ENCODE measurements around the gene ZNF280D.
"Not testable (repeated sequence)": the region's sequence is repeated elsewhere in the genome, so short reads cannot be mapped to it uniquely, and the experiment has no call there.

The ZNF280D gene

DNA sequence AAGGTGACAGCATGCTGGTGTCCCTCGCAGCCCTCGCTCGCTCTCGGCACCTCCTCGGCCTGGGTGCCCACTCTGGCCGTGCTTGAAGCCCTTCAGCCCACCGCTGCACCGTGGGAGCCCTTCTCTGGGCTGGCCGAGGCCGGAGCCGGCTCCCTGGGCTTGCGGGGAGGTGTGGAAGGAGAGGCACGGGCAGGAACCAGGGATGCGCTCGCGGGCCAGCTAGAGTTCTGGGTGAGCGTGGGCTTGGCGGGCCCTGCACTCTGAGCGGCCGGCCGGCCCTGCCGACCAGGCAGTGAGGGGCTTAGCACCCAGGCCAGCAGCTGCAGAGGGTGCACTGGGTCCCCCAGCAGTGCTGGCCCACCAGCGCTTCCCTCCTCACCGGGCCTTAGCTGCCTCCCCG lies 46.1 kb upstream of the ZNF280D start:
- not testable (repeated sequence) for H3K27ac ChIP-seq (replicated peaks; ENCODE audit: low read length); H3K9ac ChIP-seq (ENCODE audit: low read depth, low read length, poor library complexity); H3K23ac ChIP-seq (ENCODE audit: low read depth, low read length, poor library complexity); H3K4ac ChIP-seq (ENCODE audit: low read length); H2BK15ac ChIP-seq (ENCODE audit: low read length); H3K4me2 ChIP-seq (ENCODE audit: insufficient read depth, low read length, poor library complexity, severe bottlenecking); H3K9me3 ChIP-seq (replicated peaks in 1 of 2; ENCODE audit: control insufficient read depth in 2 of 2, insufficient read depth in 1 of 2, low read depth in 1 of 2, low read length in 2 of 2); H2BK12ac ChIP-seq (ENCODE audit: low read length); DNase-seq (ENCODE audit: low spot score); H2AFZ ChIP-seq (ENCODE audit: low read length); H3K14ac ChIP-seq (ENCODE audit: low read length); H4K91ac ChIP-seq (ENCODE audit: low read depth, low read length, poor library complexity); H3K4me1 ChIP-seq (ENCODE audit: control insufficient read depth in 2 of 2, insufficient read depth in 1 of 2, low read depth in 1 of 2, low read length in 2 of 2); H2BK5ac ChIP-seq (ENCODE audit: low read length); H3K4me3 ChIP-seq (ENCODE audit: low read length in 2 of 2); H2AK5ac ChIP-seq (ENCODE audit: low read depth, low read length); H3K27me3 ChIP-seq (ENCODE audit: control insufficient read depth in 3 of 3, insufficient read depth in 3 of 3, low read depth in 1 of 3, low read length in 3 of 3); H3K36me3 ChIP-seq (replicated peaks in 1 of 2; ENCODE audit: control insufficient read depth in 2 of 2, insufficient read depth in 2 of 2, low read length in 2 of 2); H2BK120ac ChIP-seq (ENCODE audit: low read depth, low read length); H3K18ac ChIP-seq (ENCODE audit: low read length); H4K8ac ChIP-seq (ENCODE audit: low read depth, low read length); H3K79me1 ChIP-seq (ENCODE audit: low read depth, low read length)
- WGBS, 2 donors (ENCODE audit: extremely low coverage in 2 of 2, insufficient read length in 2 of 2, insufficient replicate concordance in 1 of 2) = no CpG with 5 or more reads among the region's 25 CpGs

DNA sequence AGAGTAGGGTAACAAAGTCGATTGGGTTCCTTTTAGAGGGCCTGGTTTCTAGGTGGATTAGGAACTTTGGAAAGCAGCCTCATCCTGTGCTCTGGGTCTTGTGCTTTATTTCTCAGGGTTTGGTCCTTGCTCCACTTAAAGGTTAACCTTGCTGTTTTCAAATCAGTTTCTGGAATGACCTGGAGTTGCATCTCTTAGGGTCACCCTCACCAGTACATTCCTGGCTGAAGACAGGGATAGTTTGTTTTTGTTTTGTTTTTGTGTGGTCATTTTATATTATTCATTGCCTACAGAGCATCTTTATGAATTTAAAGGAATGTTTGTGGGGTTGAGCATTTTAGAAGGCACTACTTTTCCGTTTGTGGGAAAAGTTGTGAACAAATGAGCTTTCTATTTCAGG lies 45.5 kb upstream of the ZNF280D start:
- no peak for DNase-seq (ENCODE audit: low spot score)
- no peaks in the 10 kb centered on the region for H3K36me3 ChIP-seq (replicated peaks in 1 of 2; ENCODE audit: control insufficient read depth in 2 of 2, insufficient read depth in 2 of 2, low read length in 2 of 2)
- H2BK12ac ChIP-seq (ENCODE audit: low read length) = no peak overlapping the region
- no peak overlapping the region for H4K91ac ChIP-seq (ENCODE audit: low read depth, low read length, poor library complexity)
- WGBS, 2 donors (ENCODE audit: extremely low coverage in 2 of 2, insufficient read length in 2 of 2, insufficient replicate concordance in 1 of 2) = no CpG with 5 or more reads among the region's 2 CpGs
- H3K79me1 ChIP-seq (ENCODE audit: low read depth, low read length) = no peaks in the 10 kb centered on the region
- no peaks in the 10 kb centered on the region for H3K27me3 ChIP-seq (ENCODE audit: control insufficient read depth in 3 of 3, insufficient read depth in 3 of 3, low read depth in 1 of 3, low read length in 3 of 3)
- H2AK5ac ChIP-seq (ENCODE audit: low read depth, low read length) = no peak overlapping the region
- no peak overlapping the region for H3K4me2 ChIP-seq (ENCODE audit: insufficient read depth, low read length, poor library complexity, severe bottlenecking)
- no peak overlapping the region for H4K8ac ChIP-seq (ENCODE audit: low read depth, low read length)
- no peak overlapping the region for H3K4me3 ChIP-seq (ENCODE audit: low read length in 2 of 2)
- no peak overlapping the region for H2BK15ac ChIP-seq (ENCODE audit: low read length)
- H3K27ac ChIP-seq (replicated peaks; ENCODE audit: low read length) = no peak overlapping the region
- H2BK120ac ChIP-seq (ENCODE audit: low read depth, low read length) = no peak overlapping the region
- H3K9me3 ChIP-seq (replicated peaks in 1 of 2; ENCODE audit: control insufficient read depth in 2 of 2, insufficient read depth in 1 of 2, low read depth in 1 of 2, low read length in 2 of 2) = no peaks in the 10 kb centered on the region
- no peak overlapping the region for H3K23ac ChIP-seq (ENCODE audit: low read depth, low read length, poor library complexity)
- H3K4ac ChIP-seq (ENCODE audit: low read length) = no peak overlapping the region
- H2AFZ ChIP-seq (ENCODE audit: low read length) = no peak overlapping the region
- no peak overlapping the region for H3K14ac ChIP-seq (ENCODE audit: low read length)
- no peak overlapping the region for H2BK5ac ChIP-seq (ENCODE audit: low read length)
- H3K4me1 ChIP-seq (ENCODE audit: control insufficient read depth in 2 of 2, insufficient read depth in 1 of 2, low read depth in 1 of 2, low read length in 2 of 2) = no peaks in the 10 kb centered on the region
- H3K9ac ChIP-seq (ENCODE audit: low read depth, low read length, poor library complexity) = no peak overlapping the region
- H3K18ac ChIP-seq (ENCODE audit: low read length) = no peak overlapping the region

DNA sequence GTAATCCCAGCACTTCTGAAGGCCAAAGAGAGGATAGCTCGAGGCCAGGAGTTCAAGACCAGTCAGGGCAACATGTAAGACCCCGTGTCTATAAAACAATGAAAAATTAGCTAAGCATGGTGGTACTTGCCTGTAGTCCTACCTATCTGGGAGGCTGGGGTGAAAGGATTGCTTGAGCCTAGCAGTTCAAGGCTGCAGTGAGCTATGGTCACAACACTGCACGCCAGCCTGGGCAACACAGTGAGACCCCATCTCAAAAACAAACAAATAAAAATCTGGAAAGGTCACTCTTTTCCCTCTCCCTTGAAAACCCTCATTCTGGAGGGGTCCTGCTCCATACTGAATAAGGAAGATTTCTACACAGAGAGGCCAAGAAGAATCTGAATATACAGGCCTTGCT lies 43.5 kb upstream of the ZNF280D start:
- H4K91ac ChIP-seq (ENCODE audit: low read depth, low read length, poor library complexity) = no peak overlapping the region
- no peak overlapping the region for H2AFZ ChIP-seq (ENCODE audit: low read length)
- no peak overlapping the region for H3K4me3 ChIP-seq (ENCODE audit: low read length in 2 of 2)
- no peak overlapping the region for H3K4ac ChIP-seq (ENCODE audit: low read length)
- H3K9me3 ChIP-seq (replicated peaks in 1 of 2; ENCODE audit: control insufficient read depth in 2 of 2, insufficient read depth in 1 of 2, low read depth in 1 of 2, low read length in 2 of 2) = no peaks in the 10 kb centered on the region
- no peak overlapping the region for H3K4me2 ChIP-seq (ENCODE audit: insufficient read depth, low read length, poor library complexity, severe bottlenecking)
- H4K8ac ChIP-seq (ENCODE audit: low read depth, low read length) = no peak overlapping the region
- H3K14ac ChIP-seq (ENCODE audit: low read length) = no peak overlapping the region
- no peak overlapping the region for H3K27ac ChIP-seq (replicated peaks; ENCODE audit: low read length)
- no peak overlapping the region for H2BK120ac ChIP-seq (ENCODE audit: low read depth, low read length)
- H3K4me1 ChIP-seq (ENCODE audit: control insufficient read depth in 2 of 2, insufficient read depth in 1 of 2, low read depth in 1 of 2, low read length in 2 of 2) = no peaks in the 10 kb centered on the region
- no peak overlapping the region for H2BK12ac ChIP-seq (ENCODE audit: low read length)
- H2AK5ac ChIP-seq (ENCODE audit: low read depth, low read length) = no peak overlapping the region
- H3K79me1 ChIP-seq (ENCODE audit: low read depth, low read length) = no peaks in the 10 kb centered on the region
- H3K18ac ChIP-seq (ENCODE audit: low read length) = no peak overlapping the region
- no peak overlapping the region for H3K23ac ChIP-seq (ENCODE audit: low read depth, low read length, poor library complexity)
- DNase-seq (ENCODE audit: low spot score) = no peak
- no CpG with 5 or more reads among the region's 3 CpGs for WGBS, 2 donors (ENCODE audit: extremely low coverage in 2 of 2, insufficient read length in 2 of 2, insufficient replicate concordance in 1 of 2)
- no peak overlapping the region for H3K9ac ChIP-seq (ENCODE audit: low read depth, low read length, poor library complexity)
- H2BK15ac ChIP-seq (ENCODE audit: low read length) = no peak overlapping the region
- H2BK5ac ChIP-seq (ENCODE audit: low read length) = no peak overlapping the region
- no peaks in the 10 kb centered on the region for H3K36me3 ChIP-seq (replicated peaks in 1 of 2; ENCODE audit: control insufficient read depth in 2 of 2, insufficient read depth in 2 of 2, low read length in 2 of 2)
- H3K27me3 ChIP-seq (ENCODE audit: control insufficient read depth in 3 of 3, insufficient read depth in 3 of 3, low read depth in 1 of 3, low read length in 3 of 3) = no peaks in the 10 kb centered on the region

DNA sequence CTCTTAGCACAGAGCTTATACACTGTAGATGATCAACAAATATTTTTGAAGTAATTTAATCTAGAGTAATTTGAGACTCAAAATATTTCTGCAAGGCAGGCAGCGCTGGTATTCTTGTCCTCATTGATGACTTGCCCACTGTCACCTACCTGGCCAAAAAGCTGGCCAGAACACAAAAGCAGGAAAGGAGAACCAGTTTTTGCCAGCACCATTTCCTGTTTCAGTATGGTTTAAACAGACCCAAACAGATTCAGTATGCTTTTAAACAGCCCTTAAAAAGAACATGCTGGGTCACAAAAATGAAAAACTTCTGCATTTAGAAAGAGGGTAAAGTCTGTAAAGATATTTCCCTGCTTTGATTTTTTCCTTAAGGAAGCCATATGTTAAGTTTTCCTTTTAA lies 42.3 kb upstream of the ZNF280D start:
- no peak overlapping the region for H2AK5ac ChIP-seq (ENCODE audit: low read depth, low read length)
- H3K4me1 ChIP-seq (ENCODE audit: control insufficient read depth in 2 of 2, insufficient read depth in 1 of 2, low read depth in 1 of 2, low read length in 2 of 2) = no peaks in the 10 kb centered on the region
- H3K27me3 ChIP-seq (ENCODE audit: control insufficient read depth in 3 of 3, insufficient read depth in 3 of 3, low read depth in 1 of 3, low read length in 3 of 3) = no peaks in the 10 kb centered on the region
- H3K14ac ChIP-seq (ENCODE audit: low read length) = no peak overlapping the region
- no peak overlapping the region for H2AFZ ChIP-seq (ENCODE audit: low read length)
- H3K36me3 ChIP-seq (replicated peaks in 1 of 2; ENCODE audit: control insufficient read depth in 2 of 2, insufficient read depth in 2 of 2, low read length in 2 of 2) = no peaks in the 10 kb centered on the region
- no peak overlapping the region for H3K18ac ChIP-seq (ENCODE audit: low read length)
- H3K4me2 ChIP-seq (ENCODE audit: insufficient read depth, low read length, poor library complexity, severe bottlenecking) = no peak overlapping the region
- no peak overlapping the region for H3K27ac ChIP-seq (replicated peaks; ENCODE audit: low read length)
- no peaks in the 10 kb centered on the region for H3K9me3 ChIP-seq (replicated peaks in 1 of 2; ENCODE audit: control insufficient read depth in 2 of 2, insufficient read depth in 1 of 2, low read depth in 1 of 2, low read length in 2 of 2)
- no peak overlapping the region for H2BK120ac ChIP-seq (ENCODE audit: low read depth, low read length)
- no peak overlapping the region for H3K4me3 ChIP-seq (ENCODE audit: low read length in 2 of 2)
- no CpG with 5 or more reads among the region's 1 CpG for WGBS, 2 donors (ENCODE audit: extremely low coverage in 2 of 2, insufficient read length in 2 of 2, insufficient replicate concordance in 1 of 2)
- no peak overlapping the region for H3K23ac ChIP-seq (ENCODE audit: low read depth, low read length, poor library complexity)
- H2BK12ac ChIP-seq (ENCODE audit: low read length) = no peak overlapping the region
- no peak overlapping the region for H3K9ac ChIP-seq (ENCODE audit: low read depth, low read length, poor library complexity)
- DNase-seq (ENCODE audit: low spot score) = no peak
- H3K4ac ChIP-seq (ENCODE audit: low read length) = no peak overlapping the region
- no peak overlapping the region for H2BK15ac ChIP-seq (ENCODE audit: low read length)
- no peak overlapping the region for H4K91ac ChIP-seq (ENCODE audit: low read depth, low read length, poor library complexity)
- no peak overlapping the region for H4K8ac ChIP-seq (ENCODE audit: low read depth, low read length)
- H3K79me1 ChIP-seq (ENCODE audit: low read depth, low read length) = no peaks in the 10 kb centered on the region
- no peak overlapping the region for H2BK5ac ChIP-seq (ENCODE audit: low read length)
